ENCODE data around the gene GIGYF1. TPM values are rescaled to one million over a fixed set of nuclear protein-coding genes. Genes with fewer than 3 reads are reported as not detected.

GIGYF1 gene
- polyA plus RNA-seq, 1 donor from 2014 or later: 28.3 TPM

DNA sequence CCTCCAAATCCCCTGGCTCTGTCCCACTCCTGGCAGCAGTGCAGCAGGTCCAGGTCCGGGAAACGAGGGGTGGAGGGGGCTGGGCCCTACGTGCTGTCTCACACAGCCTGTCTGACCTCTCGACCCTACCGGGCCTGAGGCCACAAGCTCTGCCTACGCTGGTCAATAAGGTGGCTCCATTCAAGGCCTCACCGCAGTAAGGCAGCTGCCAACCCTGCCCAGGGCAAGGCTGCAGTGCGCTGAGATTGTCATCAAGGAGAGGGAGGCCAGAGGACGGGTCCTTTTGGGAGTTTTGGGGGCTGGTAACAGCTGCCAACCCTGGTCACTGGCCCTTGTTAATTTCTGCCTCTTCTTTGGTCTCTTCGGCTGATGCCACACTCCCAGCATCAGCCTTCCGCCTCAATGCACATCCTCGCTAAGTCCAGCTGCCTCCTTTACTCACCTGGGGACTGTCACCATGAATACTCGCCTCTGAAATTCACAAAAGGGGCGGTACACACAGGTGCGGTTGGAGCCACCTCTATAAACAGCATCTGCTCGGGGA lies 29.8 kb upstream of the GIGYF1 start:
- Histone ChIP-seq H3K4me2 (ENCODE audit: low read length) (no peak overlapping the region), H4K20me1 (ENCODE audit: insufficient read depth) (no peaks in the 10 kb centered on the region), H3K9me3 (ENCODE audit: low read length) (no peaks in the 10 kb centered on the region), H3F3A (ENCODE audit: insufficient read depth, low read length, poor library complexity, severe bottlenecking) (no peaks in the 10 kb centered on the region), H3K27ac (ENCODE audit: low read length) (no peak overlapping the region), H3K9ac (ENCODE audit: low read length) (no peak overlapping the region), H3K9me2 (ENCODE audit: insufficient read depth, low read length) (no peaks in the 10 kb centered on the region), H3K36me3 (ENCODE audit: insufficient read depth, low read length) (no peaks in the 10 kb centered on the region), H3K79me2 (replicated peaks; ENCODE audit: insufficient read depth, low read length) (no peaks in the 10 kb centered on the region), H3K4me3 (ENCODE audit: low read length) (no peak overlapping the region), H3K27me3 (ENCODE audit: insufficient read depth, low read depth, low read length) (peaks cover 34% of the 10 kb centered on the region), H2AFZ (ENCODE audit: low read depth, low read length) (no peak overlapping the region)
- TF ChIP-seq MXI1 (conservative IDR thresholded peaks at IDR 0.05; ENCODE audit: poor library complexity, severe bottlenecking) (no peak), EP300 (conservative IDR thresholded peaks at IDR 0.05; ENCODE audit: poor library complexity, severe bottlenecking) (no peak), TAF1 (IDR thresholded peaks at IDR 0.05; ENCODE audit: low read depth) (no peak), POLR2AphosphoS5 (IDR thresholded peaks at IDR 0.05) (no peak), RAD21 (conservative IDR thresholded peaks at IDR 0.05) (no peak), EZH2 (IDR thresholded peaks at IDR 0.05; ENCODE audit: borderline replicate concordance, insufficient read depth, low read length, poor library complexity, severe bottlenecking) (no peak), SMC3 (conservative IDR thresholded peaks at IDR 0.05; ENCODE audit: poor library complexity) (no peak)
- TF ChIP-seq, protein P1, sequence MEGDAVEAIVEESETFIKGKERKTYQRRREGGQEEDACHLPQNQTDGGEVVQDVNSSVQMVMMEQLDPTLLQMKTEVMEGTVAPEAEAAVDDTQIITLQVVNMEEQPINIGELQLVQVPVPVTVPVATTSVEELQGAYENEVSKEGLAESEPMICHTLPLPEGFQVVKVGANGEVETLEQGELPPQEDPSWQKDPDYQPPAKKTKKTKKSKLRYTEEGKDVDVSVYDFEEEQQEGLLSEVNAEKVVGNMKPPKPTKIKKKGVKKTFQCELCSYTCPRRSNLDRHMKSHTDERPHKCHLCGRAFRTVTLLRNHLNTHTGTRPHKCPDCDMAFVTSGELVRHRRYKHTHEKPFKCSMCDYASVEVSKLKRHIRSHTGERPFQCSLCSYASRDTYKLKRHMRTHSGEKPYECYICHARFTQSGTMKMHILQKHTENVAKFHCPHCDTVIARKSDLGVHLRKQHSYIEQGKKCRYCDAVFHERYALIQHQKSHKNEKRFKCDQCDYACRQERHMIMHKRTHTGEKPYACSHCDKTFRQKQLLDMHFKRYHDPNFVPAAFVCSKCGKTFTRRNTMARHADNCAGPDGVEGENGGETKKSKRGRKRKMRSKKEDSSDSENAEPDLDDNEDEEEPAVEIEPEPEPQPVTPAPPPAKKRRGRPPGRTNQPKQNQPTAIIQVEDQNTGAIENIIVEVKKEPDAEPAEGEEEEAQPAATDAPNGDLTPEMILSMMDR (IDR thresholded peaks at IDR 0.05; ENCODE audit: poor library complexity, severe bottlenecking): no peak
- TF ChIP-seq, protein P2, sequence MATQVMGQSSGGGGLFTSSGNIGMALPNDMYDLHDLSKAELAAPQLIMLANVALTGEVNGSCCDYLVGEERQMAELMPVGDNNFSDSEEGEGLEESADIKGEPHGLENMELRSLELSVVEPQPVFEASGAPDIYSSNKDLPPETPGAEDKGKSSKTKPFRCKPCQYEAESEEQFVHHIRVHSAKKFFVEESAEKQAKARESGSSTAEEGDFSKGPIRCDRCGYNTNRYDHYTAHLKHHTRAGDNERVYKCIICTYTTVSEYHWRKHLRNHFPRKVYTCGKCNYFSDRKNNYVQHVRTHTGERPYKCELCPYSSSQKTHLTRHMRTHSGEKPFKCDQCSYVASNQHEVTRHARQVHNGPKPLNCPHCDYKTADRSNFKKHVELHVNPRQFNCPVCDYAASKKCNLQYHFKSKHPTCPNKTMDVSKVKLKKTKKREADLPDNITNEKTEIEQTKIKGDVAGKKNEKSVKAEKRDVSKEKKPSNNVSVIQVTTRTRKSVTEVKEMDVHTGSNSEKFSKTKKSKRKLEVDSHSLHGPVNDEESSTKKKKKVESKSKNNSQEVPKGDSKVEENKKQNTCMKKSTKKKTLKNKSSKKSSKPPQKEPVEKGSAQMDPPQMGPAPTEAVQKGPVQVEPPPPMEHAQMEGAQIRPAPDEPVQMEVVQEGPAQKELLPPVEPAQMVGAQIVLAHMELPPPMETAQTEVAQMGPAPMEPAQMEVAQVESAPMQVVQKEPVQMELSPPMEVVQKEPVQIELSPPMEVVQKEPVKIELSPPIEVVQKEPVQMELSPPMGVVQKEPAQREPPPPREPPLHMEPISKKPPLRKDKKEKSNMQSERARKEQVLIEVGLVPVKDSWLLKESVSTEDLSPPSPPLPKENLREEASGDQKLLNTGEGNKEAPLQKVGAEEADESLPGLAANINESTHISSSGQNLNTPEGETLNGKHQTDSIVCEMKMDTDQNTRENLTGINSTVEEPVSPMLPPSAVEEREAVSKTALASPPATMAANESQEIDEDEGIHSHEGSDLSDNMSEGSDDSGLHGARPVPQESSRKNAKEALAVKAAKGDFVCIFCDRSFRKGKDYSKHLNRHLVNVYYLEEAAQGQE (IDR thresholded peaks at IDR 0.05; ENCODE audit: borderline replicate concordance): no peak

DNA sequence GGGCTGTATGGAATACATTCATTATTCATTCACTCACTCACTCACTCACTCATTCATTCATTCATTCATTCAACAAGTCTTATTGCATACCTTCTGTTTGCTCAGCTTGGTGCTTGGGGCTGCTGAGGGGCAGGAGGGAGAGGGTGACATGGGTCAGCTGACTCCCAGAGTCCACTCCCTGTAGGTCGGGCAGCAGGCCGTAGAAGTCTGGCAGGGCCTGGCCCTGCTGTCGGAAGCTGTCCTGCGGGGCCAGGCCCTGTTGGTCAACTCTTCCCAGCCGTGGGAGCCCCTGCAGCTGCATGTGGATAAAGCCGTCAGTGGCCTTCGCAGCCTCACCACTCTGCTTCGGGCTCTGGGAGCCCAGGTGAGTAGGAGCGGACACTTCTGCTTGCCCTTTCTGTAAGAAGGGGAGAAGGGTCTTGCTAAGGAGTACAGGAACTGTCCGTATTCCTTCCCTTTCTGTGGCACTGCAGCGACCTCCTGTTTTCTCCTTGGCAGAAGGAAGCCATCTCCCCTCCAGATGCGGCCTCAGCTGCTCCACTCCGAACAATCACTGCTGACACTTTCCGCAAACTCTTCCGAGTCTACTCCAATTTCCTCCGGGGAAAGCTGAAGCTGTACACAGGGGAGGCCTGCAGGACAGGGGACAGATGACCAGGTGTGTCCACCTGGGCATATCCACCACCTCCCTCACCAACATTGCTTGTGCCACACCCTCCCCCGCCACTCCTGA lies 28.6 kb upstream of the GIGYF1 start:
- TF ChIP-seq TAF1 (IDR thresholded peaks at IDR 0.05; ENCODE audit: low read depth) (no peak), MXI1 (conservative IDR thresholded peaks at IDR 0.05; ENCODE audit: poor library complexity, severe bottlenecking) (no peak), RAD21 (conservative IDR thresholded peaks at IDR 0.05) (no peak), EZH2 (IDR thresholded peaks at IDR 0.05; ENCODE audit: borderline replicate concordance, insufficient read depth, low read length, poor library complexity, severe bottlenecking) (no peak), EP300 (conservative IDR thresholded peaks at IDR 0.05; ENCODE audit: poor library complexity, severe bottlenecking) (no peak), SMC3 (conservative IDR thresholded peaks at IDR 0.05; ENCODE audit: poor library complexity) (no peak), POLR2AphosphoS5 (IDR thresholded peaks at IDR 0.05) (no peak)
- TF ChIP-seq, protein P1 (IDR thresholded peaks at IDR 0.05; ENCODE audit: poor library complexity, severe bottlenecking): no peak
- TF ChIP-seq, protein P2 (IDR thresholded peaks at IDR 0.05; ENCODE audit: borderline replicate concordance): no peak
- H2AFZ ChIP-seq (ENCODE audit: low read depth, low read length): no peak overlapping the region
- no peak overlapping the region for H3K4me2 ChIP-seq (ENCODE audit: low read length)
- no peak overlapping the region for H3K4me3 ChIP-seq (ENCODE audit: low read length)
- no peaks in the 10 kb centered on the region for H4K20me1 ChIP-seq (ENCODE audit: insufficient read depth)
- peaks cover 34% of the 10 kb centered on the region for H3K27me3 ChIP-seq (ENCODE audit: insufficient read depth, low read depth, low read length)
- no peaks in the 10 kb centered on the region for H3K79me2 ChIP-seq (replicated peaks; ENCODE audit: insufficient read depth, low read length)
- no peaks in the 10 kb centered on the region for H3K36me3 ChIP-seq (ENCODE audit: insufficient read depth, low read length)
- no peak overlapping the region for H3K9ac ChIP-seq (ENCODE audit: low read length)
- H3F3A ChIP-seq (ENCODE audit: insufficient read depth, low read length, poor library complexity, severe bottlenecking): no peaks in the 10 kb centered on the region
- no peaks in the 10 kb centered on the region for H3K9me3 ChIP-seq (ENCODE audit: low read length)
- H3K27ac ChIP-seq (ENCODE audit: low read length): no peak overlapping the region
- H3K9me2 ChIP-seq (ENCODE audit: insufficient read depth, low read length): no peaks in the 10 kb centered on the region
